Nephron progenitor cell (in vitro differentiated cells): ENCODE results near the gene ASCC1.

Source experiments
- DNase-seq: peaks from one replicate; pipeline ENCODE4 v3.0.0; 2021
- H3K27ac Mint-ChIP-seq: 2 replicates; pipeline ENCODE4 v1.8.0; 2021; ENCODE audit warnings: mild to moderate bottlenecking, moderate library complexity, mixed read lengths
- H3K27me3 Mint-ChIP-seq: 2 replicates; pipeline ENCODE4 v1.8.0; 2021; ENCODE audit warnings: mild to moderate bottlenecking, low read depth, mixed read lengths; ENCODE audit not compliant: poor library complexity
- H3K36me3 Mint-ChIP-seq: 2 replicates; pipeline ENCODE4 v1.8.0; 2021; ENCODE audit warnings: low read depth, mixed read lengths
- H3K4me1 Mint-ChIP-seq: 2 replicates; pipeline ENCODE4 v1.8.0; 2021; ENCODE audit warnings: mixed read lengths
- H3K4me3 Mint-ChIP-seq: 2 replicates; pipeline ENCODE4 v1.8.0; 2021; ENCODE audit warnings: mild to moderate bottlenecking, moderate library complexity, mixed read lengths
- H3K9me3 Mint-ChIP-seq: 2 replicates; pipeline ENCODE4 v1.8.0; 2021; ENCODE audit warnings: mild to moderate bottlenecking, moderate library complexity, mixed read lengths
- TF ChIP-seq, protein P1 (sequence below): fragments of 200-600 bp; sonication (generic); IDR thresholded peaks from 2 replicates; pipeline ENCODE4 v1.5.0; 2021; ENCODE audit warnings: antibody characterized with exemption

ASCC1 gene

GRCh38 chr10:72260976-72261783 lies 45.1 kb upstream of the ASCC1 start:
- DNase-seq = no peak
- TF ChIP-seq, protein P1, sequence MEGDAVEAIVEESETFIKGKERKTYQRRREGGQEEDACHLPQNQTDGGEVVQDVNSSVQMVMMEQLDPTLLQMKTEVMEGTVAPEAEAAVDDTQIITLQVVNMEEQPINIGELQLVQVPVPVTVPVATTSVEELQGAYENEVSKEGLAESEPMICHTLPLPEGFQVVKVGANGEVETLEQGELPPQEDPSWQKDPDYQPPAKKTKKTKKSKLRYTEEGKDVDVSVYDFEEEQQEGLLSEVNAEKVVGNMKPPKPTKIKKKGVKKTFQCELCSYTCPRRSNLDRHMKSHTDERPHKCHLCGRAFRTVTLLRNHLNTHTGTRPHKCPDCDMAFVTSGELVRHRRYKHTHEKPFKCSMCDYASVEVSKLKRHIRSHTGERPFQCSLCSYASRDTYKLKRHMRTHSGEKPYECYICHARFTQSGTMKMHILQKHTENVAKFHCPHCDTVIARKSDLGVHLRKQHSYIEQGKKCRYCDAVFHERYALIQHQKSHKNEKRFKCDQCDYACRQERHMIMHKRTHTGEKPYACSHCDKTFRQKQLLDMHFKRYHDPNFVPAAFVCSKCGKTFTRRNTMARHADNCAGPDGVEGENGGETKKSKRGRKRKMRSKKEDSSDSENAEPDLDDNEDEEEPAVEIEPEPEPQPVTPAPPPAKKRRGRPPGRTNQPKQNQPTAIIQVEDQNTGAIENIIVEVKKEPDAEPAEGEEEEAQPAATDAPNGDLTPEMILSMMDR = no peak
- H3K4me3 Mint-ChIP-seq = peak overlapping the region; percentile 75
- H3K36me3 Mint-ChIP-seq = no peaks in the 10 kb centered on the region
- H3K4me1 Mint-ChIP-seq = peaks cover 74% of the 10 kb centered on the region
- H3K9me3 Mint-ChIP-seq = no peaks in the 10 kb centered on the region
- H3K27ac Mint-ChIP-seq = peak overlapping the region; percentile 98
- no peaks in the 10 kb centered on the region for H3K27me3 Mint-ChIP-seq

- peak overlapping the region; percentile 99 for H3K27ac Mint-ChIP-seq
- no peaks in the 10 kb centered on the region for H3K36me3 Mint-ChIP-seq
- no peaks in the 10 kb centered on the region for H3K27me3 Mint-ChIP-seq
- peak; percentile 96 for DNase-seq
- TF ChIP-seq, protein P1 = no peak
- peaks cover 73% of the 10 kb centered on the region for H3K4me1 Mint-ChIP-seq
- peak overlapping the region; percentile 24 for H3K4me3 Mint-ChIP-seq
- H3K9me3 Mint-ChIP-seq = no peaks in the 10 kb centered on the region
Observed at GRCh38 chr10:72260239-72260975, 44.3 kb upstream of the ASCC1 start.

GRCh38 chr10:72259491-72260238 lies 43.6 kb upstream of the ASCC1 start:
- peak overlapping the region; percentile 99 for H3K27ac Mint-ChIP-seq
- no peaks in the 10 kb centered on the region for H3K36me3 Mint-ChIP-seq
- no peak for DNase-seq
- TF ChIP-seq, protein P1 = no peak
- H3K27me3 Mint-ChIP-seq = no peaks in the 10 kb centered on the region
- peaks cover 73% of the 10 kb centered on the region for H3K4me1 Mint-ChIP-seq
- peak overlapping the region; percentile 53 for H3K4me3 Mint-ChIP-seq
- H3K9me3 Mint-ChIP-seq = no peaks in the 10 kb centered on the region

DNA sequence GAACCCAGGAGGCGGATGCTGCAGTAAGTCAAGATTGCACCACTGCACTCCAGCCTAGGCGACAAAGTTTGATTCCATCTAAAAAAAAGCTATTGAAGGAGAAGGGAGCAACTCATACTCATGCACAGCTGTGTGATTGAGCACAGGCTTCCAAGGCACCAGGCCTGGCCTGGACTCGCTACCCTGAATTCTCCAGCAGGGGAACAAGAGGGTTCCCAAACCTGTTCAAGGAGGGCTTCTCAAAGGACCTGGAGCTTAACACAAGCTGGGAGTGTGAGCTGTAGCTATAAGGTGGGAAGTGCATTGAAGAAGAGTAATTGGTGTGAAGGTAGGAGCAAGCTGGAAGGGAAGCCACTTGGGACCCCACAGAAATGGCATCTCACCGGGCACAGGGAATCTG lies 42.5 kb upstream of the ASCC1 start:
- TF ChIP-seq, protein P1 = no peak
- Mint-ChIP-seq H3K36me3 (no peaks in the 10 kb centered on the region), H3K4me1 (peaks cover 68% of the 10 kb centered on the region), H3K27me3 (no peaks in the 10 kb centered on the region), H3K27ac (peak overlapping the region; percentile 98), H3K4me3 (peak overlapping the region; percentile 42), H3K9me3 (no peaks in the 10 kb centered on the region)
- DNase-seq = no peak

DNA sequence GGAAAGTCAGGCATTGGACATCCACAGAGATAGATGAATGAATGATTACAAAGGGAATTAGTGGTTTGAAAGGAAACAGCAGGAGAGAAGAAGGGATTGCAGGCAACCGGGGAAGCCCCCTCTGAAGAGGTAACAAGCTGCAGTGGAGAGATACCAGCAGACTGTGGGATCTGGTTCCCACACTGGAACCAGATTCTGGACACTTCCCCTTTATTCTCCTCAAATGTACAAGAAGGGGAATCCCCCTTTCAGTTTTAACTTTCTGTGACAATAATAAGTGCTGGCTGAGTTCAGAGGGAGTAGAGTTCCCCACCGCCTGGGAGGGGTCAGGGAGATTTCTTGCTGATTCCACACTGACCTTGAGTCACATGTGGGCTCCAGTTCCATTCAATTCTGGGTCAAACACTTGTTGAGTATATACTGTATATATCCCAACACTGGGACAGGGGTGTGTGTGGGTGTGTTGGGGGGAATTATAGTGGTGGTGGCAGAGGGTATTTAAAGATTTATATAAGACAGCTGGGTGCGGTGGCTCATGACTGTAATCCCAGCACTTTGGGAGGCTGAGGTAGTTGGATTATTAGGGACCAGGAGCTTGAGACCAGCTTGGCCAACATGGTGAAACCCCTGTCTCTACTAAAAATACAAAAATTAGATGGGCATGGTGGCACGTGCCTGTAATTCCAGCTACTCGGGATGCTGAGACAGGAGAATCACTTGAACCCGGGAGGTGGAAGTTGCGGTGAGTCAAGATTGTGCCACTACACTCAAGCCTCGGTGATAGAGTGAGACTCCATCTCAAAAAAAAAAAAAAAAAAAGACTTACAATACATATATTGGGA lies 41.2 kb upstream of the ASCC1 start:
- Mint-ChIP-seq H3K4me1 (peaks cover 79% of the 10 kb centered on the region), H3K4me3 (peak overlapping the region; percentile 59), H3K9me3 (no peaks in the 10 kb centered on the region), H3K36me3 (no peaks in the 10 kb centered on the region), H3K27ac (peak overlapping the region; percentile 85), H3K27me3 (no peaks in the 10 kb centered on the region)
- DNase-seq = no peak
- TF ChIP-seq, protein P1 = no peak
